Heart left ventricle (tissue), 16 donors: ENCODE measurements around the gene LYZL1. TPM values are rescaled to one million over a fixed set of nuclear protein-coding genes. Genes with fewer than 3 reads are reported as not detected.

Source experiments
- ATAC-seq, 4 donors: fragments of 200-7000 bp; cut with Tn5 transposase; one replicate each; pipeline ENCODE4 v1.9.1; 2020 to 2022; ENCODE audit warnings: moderate library complexity in 4 of 4, mild to moderate bottlenecking in 3 of 4, moderate number of reproducible peaks in 1 of 4
- DNase-seq, 5 donors: peaks; one replicate each; pipeline ENCODE4 v3.0.0-alpha.2; 2020
- H3K27ac ChIP-seq, 12 donors: fragments of 200-600 bp; sonication (generic) in 4 of 12; one replicate each; pipeline versions ENCODE4 v1.5.0 to v1.8.0; 2016 to 2022; ENCODE audit warnings: mild to moderate bottlenecking in 2 of 12
- H3K27me3 ChIP-seq, 9 donors: fragments of 200-600 bp; sonication (generic) in 2 of 9; one replicate each; pipeline versions ENCODE4 v1.5.1 to v1.8.0; 2016 to 2022; ENCODE audit warnings: mild to moderate bottlenecking in 3 of 9
- H3K36me3 ChIP-seq, 9 donors: fragments of 200-600 bp; sonication (generic) in 2 of 9; one replicate each; pipeline versions ENCODE4 v1.5.0 to v1.8.0; 2018 to 2022; ENCODE audit warnings: mild to moderate bottlenecking in 2 of 9
- H3K4me1 ChIP-seq, 12 donors: fragments of 200-600 bp; sonication (generic) in 4 of 12; one replicate each; pipeline versions ENCODE4 v1.5.0 to v1.8.0; 2016 to 2022; ENCODE audit warnings: mild to moderate bottlenecking in 3 of 12
- H3K4me3 ChIP-seq, 12 donors: fragments of 200-600 bp; sonication (generic) in 4 of 12; one replicate each; pipeline versions ENCODE4 v1.5.0 to v1.8.0; 2017 to 2022; ENCODE audit warnings: mild to moderate bottlenecking in 9 of 12, moderate library complexity in 4 of 12
- H3K9me3 ChIP-seq, 12 donors: fragments of 200-600 bp; sonication (generic) in 4 of 12; one replicate each; pipeline versions ENCODE4 v1.5.0 to v1.8.0; 2016 to 2022; ENCODE audit warnings: mild to moderate bottlenecking in 1 of 12
- POLR2A ChIP-seq, 2 donors: fragments of 450-650 bp; IDR thresholded peaks; one replicate each; pipeline ENCODE4 v1.6.1; 2017; ENCODE audit warnings: antibody characterized with exemption in 2 of 2, mild to moderate bottlenecking in 2 of 2, moderate library complexity in 2 of 2
- WGBS, 4 donors: extraction: QIAGEN DNeasy Blood & Tissue Kit in 2 of 4; methylation state at CpG; one replicate each; pipeline versions ENCODE4 v1.1.5 to v1.1.7; 2013 to 2018; 5-methylcytosine and 5-hydroxymethylcytosine counted together
- intact Hi-C, 10 donors: fragments of 100-400 bp; cut with DNase I; formaldehyde crosslinking; loops; one replicate each; pipeline versions ENCODE4 v1.11.1 to v1.14.2; 2022
- polyA plus RNA-seq, 2 donors: library from polyadenylated mRNA; stranded (reverse); fragments of 200-250 nt; gene quantifications; one replicate each; pipeline ENCODE4 v1.2.3, GENCODE V29; 2013
- total RNA-seq, 9 donors: library from RNA; depleted of rRNA in 2 of 9; stranded (reverse); fragments of >200 nt in 2 of 9; fragmentation: NEBNext Ultra II Directional in 3 of 9; extraction: Animal tissue kit (Norgen Biotek cat#: 25700) in 3 of 9; gene quantifications; one replicate each; pipeline versions ENCODE4 v1.1.0 to v1.2.4, GENCODE V29; 2016 to 2023
- TF ChIP-seq, protein P1 (sequence below), 12 donors: fragments of 200-600 bp; sonication (generic) in 4 of 12; IDR thresholded peaks; one replicate each; pipeline versions ENCODE4 v1.5.0 to v1.8.0; 2018 to 2022; ENCODE audit warnings: antibody characterized with exemption in 12 of 12, mild to moderate bottlenecking in 5 of 12
- donor health status: ischemic (EF 13 %, LVEDD 7.1; RV severe dilation, severe dysfunction).
- donor health status: healthy with polysubstance abuse.
- donor health status: DM: no; HTN: yes; CAD: no.
- donor health status: DM: no; HTN: no; CAD: no.
- donor health status: ischemic (EF 25% LVEDD 6.9; RV normal size, moderate dysfunction).
- donor health status: ischemic (EF 25% LVEDD 5.7; RV mildly dilated, moderate dysfunction).
- donor health status: healthy.
- donor health status: DM: yes; HTN: yes; CAD: no.
- donor health status: ischemic (EF 35%, LVEDD 5.7; RV mildly dilated, moderate dysfunction).
- donor health status: nonischemic (EF 11% LVEDD 7.7; RV severe dilation, severe dysfunction).
- donor health status: DM: yes; HTN: yes; CAD: no.
- donor health status: PGD.
- donor health status: ischemic (EF 29% LVEDD 5.4; RV normal size, mild dysfunction).
- donor health status: nonischemic (EF 23%, LVEDD 6.1; RV moderate dilation, normal function).

The LYZL1 gene
- total and polyA plus RNA-seq, 11 donors: not detected

DNA sequence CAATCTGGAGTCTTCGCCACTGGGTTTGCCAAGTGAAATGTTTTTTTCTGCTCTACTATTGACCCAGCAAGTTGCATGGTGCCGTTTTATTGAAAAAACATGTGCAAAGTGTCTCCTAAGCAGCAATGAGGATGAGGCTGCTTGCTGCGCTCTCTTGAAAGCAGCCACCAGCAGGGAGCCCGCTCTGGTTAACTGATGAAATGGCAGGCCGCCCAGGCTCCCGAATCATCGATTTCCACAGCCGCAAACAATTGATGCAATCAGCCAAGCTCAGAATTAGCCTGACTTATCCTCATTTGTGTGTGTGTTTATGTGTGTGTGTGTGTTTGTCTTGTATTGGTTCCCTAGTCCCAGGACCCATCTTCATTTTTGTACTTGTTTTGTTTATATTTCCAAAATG, 22.2 kb upstream of the LYZL1 start:
- WGBS, 4 donors: 82 to 84% (median 82%) methylated on average over 8 of the region's 8 CpGs
- H3K9me3 ChIP-seq: no peaks in the 10 kb centered on the region
- ATAC-seq (no peak), DNase-seq (no peak)
- TF ChIP-seq POLR2A (IDR thresholded peaks at IDR 0.05): no peak
- TF ChIP-seq, protein P1, sequence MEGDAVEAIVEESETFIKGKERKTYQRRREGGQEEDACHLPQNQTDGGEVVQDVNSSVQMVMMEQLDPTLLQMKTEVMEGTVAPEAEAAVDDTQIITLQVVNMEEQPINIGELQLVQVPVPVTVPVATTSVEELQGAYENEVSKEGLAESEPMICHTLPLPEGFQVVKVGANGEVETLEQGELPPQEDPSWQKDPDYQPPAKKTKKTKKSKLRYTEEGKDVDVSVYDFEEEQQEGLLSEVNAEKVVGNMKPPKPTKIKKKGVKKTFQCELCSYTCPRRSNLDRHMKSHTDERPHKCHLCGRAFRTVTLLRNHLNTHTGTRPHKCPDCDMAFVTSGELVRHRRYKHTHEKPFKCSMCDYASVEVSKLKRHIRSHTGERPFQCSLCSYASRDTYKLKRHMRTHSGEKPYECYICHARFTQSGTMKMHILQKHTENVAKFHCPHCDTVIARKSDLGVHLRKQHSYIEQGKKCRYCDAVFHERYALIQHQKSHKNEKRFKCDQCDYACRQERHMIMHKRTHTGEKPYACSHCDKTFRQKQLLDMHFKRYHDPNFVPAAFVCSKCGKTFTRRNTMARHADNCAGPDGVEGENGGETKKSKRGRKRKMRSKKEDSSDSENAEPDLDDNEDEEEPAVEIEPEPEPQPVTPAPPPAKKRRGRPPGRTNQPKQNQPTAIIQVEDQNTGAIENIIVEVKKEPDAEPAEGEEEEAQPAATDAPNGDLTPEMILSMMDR (IDR thresholded peaks at IDR 0.05): no peak
- intact Hi-C loops: no loop called here
- no peaks in the 10 kb centered on the region for H3K27me3 ChIP-seq
- H3K4me3 ChIP-seq: no peak overlapping the region
- no peak overlapping the region for H3K27ac ChIP-seq
- H3K4me1 ChIP-seq: no peaks in the 10 kb centered on the region
- H3K36me3 ChIP-seq: no peaks in the 10 kb centered on the region

DNA sequence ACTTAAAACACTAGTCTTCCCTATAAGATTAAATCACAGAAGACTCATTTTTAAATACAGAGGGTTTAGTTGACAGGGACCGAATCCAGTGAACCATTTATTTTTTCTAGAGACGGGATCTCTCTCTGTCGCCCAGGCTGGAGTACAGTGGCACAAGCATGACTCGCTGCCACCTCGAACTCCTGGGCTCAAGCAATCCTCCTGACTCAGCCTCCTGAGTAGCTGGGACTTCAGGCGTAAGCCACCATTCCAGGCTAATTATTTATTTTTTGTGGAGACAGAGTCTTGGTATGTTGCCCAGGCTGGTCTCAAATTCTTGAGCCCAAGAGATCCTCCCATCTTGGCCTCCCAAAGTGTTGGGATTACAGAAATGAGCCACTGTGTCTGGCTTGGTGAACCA, 20.9 kb upstream of the LYZL1 start:
- ATAC-seq: no peak
- H3K36me3 ChIP-seq: no peaks in the 10 kb centered on the region
- 96 to 99% (median 96%) methylated on average over 6 of the region's 6 CpGs for WGBS, 4 donors
- H3K27ac ChIP-seq: no peak overlapping the region
- H3K27me3 ChIP-seq: no peaks in the 10 kb centered on the region
- TF ChIP-seq, protein P1 (IDR thresholded peaks at IDR 0.05): no peak
- no peak for TF ChIP-seq POLR2A (IDR thresholded peaks at IDR 0.05)
- intact Hi-C loops: no loop called here
- H3K9me3 ChIP-seq: no peaks in the 10 kb centered on the region
- DNase-seq: no peak
- no peaks in the 10 kb centered on the region for H3K4me1 ChIP-seq
- no peak overlapping the region for H3K4me3 ChIP-seq

DNA sequence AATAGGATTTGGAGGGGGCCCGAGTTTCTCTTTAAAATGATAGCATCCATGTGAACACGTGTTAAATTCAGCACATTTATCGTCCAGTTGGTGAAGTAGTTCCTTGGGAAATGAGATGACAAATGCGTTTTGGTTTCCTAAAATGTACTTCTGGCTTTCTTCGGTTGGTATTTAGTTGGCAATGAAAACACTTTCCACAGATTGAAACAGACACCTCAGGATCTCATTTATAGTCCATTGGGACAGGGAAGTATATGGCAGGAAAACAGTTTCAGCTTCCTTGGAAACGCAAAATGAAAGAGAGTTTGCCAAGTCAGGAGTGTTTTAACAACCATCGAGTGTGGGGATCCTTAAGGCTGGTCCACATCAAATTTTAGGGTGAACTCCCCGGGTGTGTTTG, 19.4 kb upstream of the LYZL1 start:
- 82 to 86% (median 84%) methylated on average over 8 of the region's 8 CpGs for WGBS, 4 donors

DNA sequence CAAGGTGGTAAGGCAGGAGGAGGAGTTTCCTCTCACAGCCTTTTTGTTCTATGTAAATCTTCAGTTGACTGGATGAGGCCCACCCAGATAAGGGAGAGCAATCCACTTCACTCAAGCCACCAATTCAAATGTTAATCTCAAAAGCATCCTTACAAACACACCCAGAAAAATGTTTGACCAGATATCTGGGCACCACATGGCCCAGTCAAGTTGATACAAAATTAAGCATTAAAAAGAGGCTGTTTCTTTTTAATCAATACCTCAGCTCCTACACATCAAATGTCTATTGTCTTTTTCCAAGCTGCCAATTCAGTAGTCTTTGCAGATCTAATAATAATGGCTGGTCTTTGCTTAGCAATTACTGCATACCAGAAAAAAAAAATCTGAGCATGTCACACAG, 18.0 kb upstream of the LYZL1 start:
- intact Hi-C loops: no loop called here
- DNase-seq (no peak), ATAC-seq (no peak)
- Histone ChIP-seq H3K27me3 (no peaks in the 10 kb centered on the region), H3K4me3 (no peak overlapping the region), H3K27ac (no peak overlapping the region), H3K36me3 (no peaks in the 10 kb centered on the region), H3K9me3 (no peaks in the 10 kb centered on the region), H3K4me1 (no peaks in the 10 kb centered on the region)
- TF ChIP-seq, protein P1 (IDR thresholded peaks at IDR 0.05): no peak
- no peak for TF ChIP-seq POLR2A (IDR thresholded peaks at IDR 0.05)

More for the DNA sequence above, 19.4 kb upstream of the LYZL1 start:
- intact Hi-C loops: no loop called here
- no peaks in the 10 kb centered on the region for H3K36me3 ChIP-seq
- no peak overlapping the region for H3K27ac ChIP-seq
- H3K9me3 ChIP-seq: no peaks in the 10 kb centered on the region
- H3K4me1 ChIP-seq: no peaks in the 10 kb centered on the region
- no peaks in the 10 kb centered on the region for H3K27me3 ChIP-seq
- TF ChIP-seq, protein P1 (IDR thresholded peaks at IDR 0.05): no peak
- TF ChIP-seq POLR2A (IDR thresholded peaks at IDR 0.05): no peak
- ATAC-seq (no peak), DNase-seq (no peak)
- H3K4me3 ChIP-seq: no peak overlapping the region
